ENCODE measurements around the gene NLGN3. TPM values are rescaled to one million over a fixed set of nuclear protein-coding genes. Genes with fewer than 3 reads are reported as not detected.
A peak's percentile ranks its signal among the peaks of the same experiment; 100 is the strongest.

The NLGN3 gene
- total and polyA plus RNA-seq, 3 donors from 2014 or later = 7.6 to 8.9 (median 8.2) TPM

DNA sequence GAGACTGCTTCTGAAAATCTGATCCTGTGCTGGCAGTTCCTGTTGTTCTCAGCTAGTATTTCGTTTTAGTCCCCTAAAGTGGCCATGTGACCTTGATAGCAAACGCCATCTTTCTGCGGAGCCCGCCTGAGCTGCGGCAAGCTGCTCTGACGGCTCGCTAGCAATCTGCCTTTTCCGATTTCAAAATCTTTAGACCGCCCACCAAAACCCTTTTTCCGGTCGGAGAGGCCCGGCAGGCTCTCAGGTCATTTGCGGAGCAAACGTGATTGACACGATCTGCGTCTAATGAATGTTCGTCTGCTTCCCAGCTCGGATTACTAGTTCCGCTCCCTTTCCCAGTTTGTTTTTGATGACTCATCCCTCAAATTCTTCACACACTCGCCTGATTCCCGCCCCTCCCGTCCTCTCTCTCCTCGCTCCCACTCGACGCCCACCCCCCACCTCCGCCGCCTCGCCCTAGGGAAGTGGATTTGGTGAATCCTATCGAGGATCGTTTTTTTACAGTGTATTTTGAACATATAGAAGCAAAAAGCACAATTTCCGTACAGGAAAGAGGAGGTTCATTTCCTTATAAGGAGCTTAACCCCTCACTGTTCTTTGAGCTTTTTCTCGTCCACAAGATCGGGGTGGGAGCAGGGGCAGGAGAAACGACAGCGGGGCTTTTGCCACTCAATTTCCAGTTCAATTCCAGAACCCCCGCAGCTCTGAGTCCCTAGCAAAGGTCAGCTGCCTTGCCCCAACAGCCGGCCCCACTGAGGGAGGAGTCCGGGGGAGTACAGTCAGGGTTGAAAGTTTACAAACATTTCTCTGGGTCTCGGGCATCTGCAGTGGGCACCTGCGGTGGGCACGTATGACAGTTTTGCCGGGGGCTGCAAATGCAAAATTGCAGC, 37.5 kb downstream of the NLGN3 start:
- Histone ChIP-seq H3K4me3 (peak overlapping the region; percentile 42 to 56), H3K4me1 (peaks cover 24% of the 10 kb centered on the region), H3K36me3 (ENCODE audit: low read depth, missing control alignments) (no peaks in the 10 kb centered on the region), H3K27ac (peak overlapping the region; percentile 89 to 90), H3K27me3 (no peaks in the 10 kb centered on the region), H3K9me3 (no peaks in the 10 kb centered on the region)
- 1% methylated on average over 33 to 42 of the region's 42 CpGs for WGBS, 2 donors
- TF ChIP-seq CTCF (IDR thresholded peaks at IDR 0.05) (no peak), POLR2A (IDR thresholded peaks at IDR 0.05) (no peak)
- intact Hi-C loops (cut with DNase I; ENCODE audit: low total_unique reads) = loop anchor here (10.0 kb wide), 1 partner anchor 73 kb away; the partner anchor contains the start of gene ZMYM3
- DNase-seq = peak; percentile 93

GRCh38 chrX:71182871-71183270, 38.2 kb downstream of the NLGN3 start:
- no peak for DNase-seq
- Histone ChIP-seq H3K36me3 (ENCODE audit: low read depth, missing control alignments) (no peaks in the 10 kb centered on the region), H3K27ac (peak overlapping the region; percentile 89 to 90), H3K4me1 (peaks cover 24% of the 10 kb centered on the region), H3K9me3 (no peaks in the 10 kb centered on the region), H3K27me3 (no peaks in the 10 kb centered on the region), H3K4me3 (peak overlapping the region in 1 of 2 donors; percentile 56)
- TF ChIP-seq CTCF (IDR thresholded peaks at IDR 0.05) (no peak), POLR2A (IDR thresholded peaks at IDR 0.05) (no peak)
- 17 to 29% methylated on average over 2 of the region's 2 CpGs for WGBS, 2 donors
- intact Hi-C loops (cut with DNase I; ENCODE audit: low total_unique reads) = loop anchor here (10.0 kb wide), 1 partner anchor 72 kb away; the partner anchor contains the start of gene ZMYM3

DNA sequence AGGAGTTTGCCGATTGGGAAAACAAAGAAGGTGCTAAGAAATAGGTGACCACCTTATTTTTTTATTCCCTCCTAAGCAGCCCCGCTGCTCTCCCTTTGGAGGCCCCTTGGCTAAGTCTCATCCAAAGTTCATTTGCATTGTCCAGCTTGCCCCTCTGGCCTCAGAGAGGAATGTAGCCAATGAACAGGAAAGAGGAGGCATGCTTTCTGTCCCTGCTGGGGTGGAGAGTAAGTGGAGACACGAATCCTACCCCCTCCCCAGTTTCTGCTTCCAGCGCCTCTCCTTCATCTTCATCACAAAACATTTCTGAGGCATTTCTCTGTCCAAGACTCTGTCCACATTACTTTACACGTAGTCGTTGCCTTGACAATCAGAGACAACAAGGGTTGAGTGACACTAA, 38.7 kb downstream of the NLGN3 start:
- DNase-seq = no peak
- Histone ChIP-seq H3K27me3 (no peaks in the 10 kb centered on the region), H3K27ac (no peak overlapping the region), H3K9me3 (no peaks in the 10 kb centered on the region), H3K36me3 (ENCODE audit: low read depth, missing control alignments) (no peaks in the 10 kb centered on the region), H3K4me1 (peaks cover 22% of the 10 kb centered on the region), H3K4me3 (no peak overlapping the region)
- 31 to 47% methylated on average over 6 of the region's 6 CpGs for WGBS, 2 donors
- intact Hi-C loops (cut with DNase I; ENCODE audit: low total_unique reads) = loop anchor here (10.0 kb wide), 1 partner anchor 71 kb away; the partner anchor contains the start of gene ZMYM3
- TF ChIP-seq POLR2A (IDR thresholded peaks at IDR 0.05) = no peak
- TF ChIP-seq CTCF (IDR thresholded peaks at IDR 0.05) = no peak

DNA sequence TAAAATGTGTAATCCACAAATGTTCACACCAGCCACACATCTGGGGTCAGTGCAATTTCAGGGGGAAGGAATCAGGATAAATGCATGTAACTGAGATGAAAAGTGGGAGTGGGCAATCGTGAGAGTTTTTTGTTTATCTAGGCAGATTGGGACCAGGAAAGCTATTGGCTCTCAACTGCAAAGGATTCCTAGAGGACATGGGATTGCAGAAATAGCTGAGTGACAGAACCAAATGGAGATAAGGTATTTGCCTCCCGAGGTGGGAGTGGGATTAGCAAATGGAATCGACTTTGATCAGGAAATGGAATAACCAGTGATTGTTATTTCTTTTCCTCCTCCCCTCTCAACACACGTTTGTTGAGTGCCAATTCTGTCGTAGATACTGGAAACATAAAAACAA, 39.5 kb downstream of the NLGN3 start:
- H3K4me1 ChIP-seq = peaks cover 20% of the 10 kb centered on the region
- TF ChIP-seq POLR2A (IDR thresholded peaks at IDR 0.05) = no peak
- no peaks in the 10 kb centered on the region for H3K27me3 ChIP-seq
- DNase-seq = no peak
- no peaks in the 10 kb centered on the region for H3K36me3 ChIP-seq (ENCODE audit: low read depth, missing control alignments)
- H3K27ac ChIP-seq = no peak overlapping the region
- intact Hi-C loops (cut with DNase I; ENCODE audit: low total_unique reads) = loop anchor here (10.0 kb wide), 1 partner anchor 71 kb away; the partner anchor contains the start of gene ZMYM3
- no peaks in the 10 kb centered on the region for H3K9me3 ChIP-seq
- no peak overlapping the region for H3K4me3 ChIP-seq
- 47 to 56% methylated on average over 5 of the region's 5 CpGs for WGBS, 2 donors

DNA sequence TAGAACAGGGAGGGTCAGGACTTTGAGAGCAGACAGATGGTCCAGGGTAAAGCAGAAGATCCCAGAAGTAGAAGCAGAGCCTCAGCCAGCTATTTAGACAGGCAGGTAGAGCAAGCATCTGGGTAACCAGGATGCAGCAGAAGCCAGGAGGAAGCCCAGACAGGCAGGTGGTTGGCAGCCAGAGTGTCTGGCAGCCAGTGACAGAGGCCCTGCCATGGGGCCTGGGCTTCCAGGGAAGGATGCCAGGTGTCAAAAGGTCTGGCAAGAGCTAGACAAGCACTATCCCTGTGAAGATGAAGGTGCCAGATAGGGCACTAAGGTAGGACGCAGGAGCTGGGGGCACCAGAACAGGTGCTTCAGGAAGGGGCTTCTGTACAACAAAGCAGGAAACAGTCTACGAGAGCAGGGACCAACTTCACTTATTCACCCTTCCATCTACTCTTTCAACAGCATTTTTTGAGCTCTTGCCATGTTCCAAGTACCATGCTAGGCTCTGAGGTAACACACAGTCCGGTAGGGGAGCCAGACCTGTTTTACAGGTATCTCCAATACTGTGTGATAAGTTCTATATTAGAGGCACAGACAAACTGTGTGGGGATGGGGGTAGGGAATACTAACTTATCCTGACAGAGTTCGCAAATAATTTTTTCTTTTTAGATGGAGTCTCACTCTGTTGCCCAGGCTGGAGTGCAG, 40.3 kb downstream of the NLGN3 start:
- no peaks in the 10 kb centered on the region for H3K9me3 ChIP-seq
- no peak overlapping the region for H3K4me3 ChIP-seq
- DNase-seq = no peak
- TF ChIP-seq POLR2A (IDR thresholded peaks at IDR 0.05) (no peak), CTCF (IDR thresholded peaks at IDR 0.05) (no peak)
- peaks cover 17% of the 10 kb centered on the region for H3K4me1 ChIP-seq
- H3K36me3 ChIP-seq (ENCODE audit: low read depth, missing control alignments) = no peaks in the 10 kb centered on the region
- H3K27me3 ChIP-seq = no peaks in the 10 kb centered on the region
- WGBS, 2 donors = 65 to 91% methylated on average over 3 to 4 of the region's 4 CpGs
- intact Hi-C loops (cut with DNase I; ENCODE audit: low total_unique reads) = loop anchor here (10.0 kb wide), 1 partner anchor 70 kb away; the partner anchor contains the start of gene ZMYM3
- H3K27ac ChIP-seq = no peak overlapping the region

Data from testis (tissue), 3 donors.